ENCODE results near the gene ASXL1.

Gene ASXL1

GRCh38 chr20:32468313-32468640 lies 110.1 kb downstream of the ASXL1 start:
- no peak for DNase-seq

- no peak for DNase-seq
These were observed 110.7 kb downstream of the ASXL1 start for GRCh38 chr20:32468860-32469259.

- no peak for DNase-seq
These were observed 112.1 kb downstream of the ASXL1 start for GRCh38 chr20:32470025-32470861.

- no peak for DNase-seq
These were observed 112.8 kb downstream of the ASXL1 start for GRCh38 chr20:32470940-32471339.

- no peak for DNase-seq
These were observed 114.6 kb downstream of the ASXL1 start for GRCh38 chr20:32472581-32473207.

- no peak for DNase-seq
These were observed 115.3 kb downstream of the ASXL1 start for GRCh38 chr20:32473231-32474008.

- DNase-seq, result peak in 1 of 2 experiments; percentile 10
These were observed 116.0 kb downstream of the ASXL1 start for GRCh38 chr20:32474009-32474716.

GRCh38 chr20:32474717-32474966 lies 116.5 kb downstream of the ASXL1 start:
- no peak for DNase-seq

GRCh38 chr20:32474967-32475811 lies 117.1 kb downstream of the ASXL1 start:
- no peak for DNase-seq

GRCh38 chr20:32476684-32477593 lies 118.8 kb downstream of the ASXL1 start:
- no peak for DNase-seq

- DNase-seq, result no peak
These were observed 119.7 kb downstream of the ASXL1 start for GRCh38 chr20:32477594-32478512.

GRCh38 chr20:32478576-32478975 lies 120.4 kb downstream of the ASXL1 start:
- DNase-seq, result no peak

- no peak for DNase-seq
These were observed 120.9 kb downstream of the ASXL1 start for GRCh38 chr20:32479012-32479411.

GRCh38 chr20:32479697-32480171 lies 121.6 kb downstream of the ASXL1 start:
- no peak for DNase-seq

GRCh38 chr20:32480371-32481241 lies 122.5 kb downstream of the ASXL1 start:
- no peak for DNase-seq

- DNase-seq, result no peak
These were observed 123.4 kb downstream of the ASXL1 start for GRCh38 chr20:32481311-32482142.

- no peak for DNase-seq
These were observed 124.0 kb downstream of the ASXL1 start for GRCh38 chr20:32482143-32482441.

Data from cerebellar nuclear complex (tissue), 1 donor.